ENCODE data around the gene SLC22A23. TPM values are rescaled to one million over a fixed set of nuclear protein-coding genes. Genes with fewer than 3 reads are reported as not detected.
"Not testable (repeated sequence)": the region's sequence is repeated elsewhere in the genome, so short reads cannot be mapped to it uniquely, and the experiment has no call there.

SLC22A23 gene
- total RNA-seq, 1 donor from 2014 or later, result 5.7 TPM

DNA sequence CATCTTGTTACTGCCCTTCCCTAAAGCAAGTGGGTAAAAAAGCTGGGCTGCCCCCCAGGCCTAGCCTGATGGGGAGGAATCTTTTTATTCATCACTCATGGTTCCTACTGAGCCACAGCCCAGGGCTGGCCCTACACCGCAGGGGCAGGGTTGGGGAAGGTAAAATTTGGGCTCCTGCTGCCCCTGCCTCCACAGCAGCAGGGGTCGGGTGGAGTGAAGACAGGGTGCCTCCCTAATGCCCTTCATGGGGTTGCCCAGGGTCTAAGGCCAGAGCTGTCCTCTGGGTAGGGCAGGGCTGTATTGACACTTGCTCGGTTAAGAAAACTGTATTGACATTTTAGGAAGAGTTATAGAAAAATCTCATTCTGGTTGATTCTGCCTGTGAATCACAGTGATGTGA is 207.0 kb downstream of the SLC22A23 start:
- Mint-ChIP-seq H3K36me3 (ENCODE audit: low read depth, unreplicated experiment) (peaks cover 6% of the 10 kb centered on the region), H3K4me1 (ENCODE audit: low read depth, unreplicated experiment) (peaks cover 32% of the 10 kb centered on the region), H3K27me3 (ENCODE audit: low read depth, unreplicated experiment) (no peaks in the 10 kb centered on the region), H3K27ac (ENCODE audit: unreplicated experiment) (no peak overlapping the region), H3K9me3 (ENCODE audit: unreplicated experiment) (peaks cover 2% of the 10 kb centered on the region), H3K4me3 (ENCODE audit: unreplicated experiment) (no peak overlapping the region)
- no peak overlapping the region for H3K4me2 ChIP-seq (ENCODE audit: low read length)
- no peak overlapping the region for H3K9ac ChIP-seq (ENCODE audit: low read length)
- no peak for TF ChIP-seq EZH2 (IDR thresholded peaks at IDR 0.05; ENCODE audit: insufficient read depth, low read length)
- TF ChIP-seq, protein P1, sequence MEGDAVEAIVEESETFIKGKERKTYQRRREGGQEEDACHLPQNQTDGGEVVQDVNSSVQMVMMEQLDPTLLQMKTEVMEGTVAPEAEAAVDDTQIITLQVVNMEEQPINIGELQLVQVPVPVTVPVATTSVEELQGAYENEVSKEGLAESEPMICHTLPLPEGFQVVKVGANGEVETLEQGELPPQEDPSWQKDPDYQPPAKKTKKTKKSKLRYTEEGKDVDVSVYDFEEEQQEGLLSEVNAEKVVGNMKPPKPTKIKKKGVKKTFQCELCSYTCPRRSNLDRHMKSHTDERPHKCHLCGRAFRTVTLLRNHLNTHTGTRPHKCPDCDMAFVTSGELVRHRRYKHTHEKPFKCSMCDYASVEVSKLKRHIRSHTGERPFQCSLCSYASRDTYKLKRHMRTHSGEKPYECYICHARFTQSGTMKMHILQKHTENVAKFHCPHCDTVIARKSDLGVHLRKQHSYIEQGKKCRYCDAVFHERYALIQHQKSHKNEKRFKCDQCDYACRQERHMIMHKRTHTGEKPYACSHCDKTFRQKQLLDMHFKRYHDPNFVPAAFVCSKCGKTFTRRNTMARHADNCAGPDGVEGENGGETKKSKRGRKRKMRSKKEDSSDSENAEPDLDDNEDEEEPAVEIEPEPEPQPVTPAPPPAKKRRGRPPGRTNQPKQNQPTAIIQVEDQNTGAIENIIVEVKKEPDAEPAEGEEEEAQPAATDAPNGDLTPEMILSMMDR (IDR thresholded peaks at IDR 0.05; ENCODE audit: insufficient read depth, low read depth, low read length), result no peak
- no peak overlapping the region for H3K27ac ChIP-seq (ENCODE audit: low read depth, low read length)
- no peaks in the 10 kb centered on the region for H3K27me3 ChIP-seq (ENCODE audit: insufficient read depth, low read length)
- H2AFZ ChIP-seq (ENCODE audit: low read depth, low read length), result no peak overlapping the region
- H3K79me2 ChIP-seq (ENCODE audit: insufficient read depth, low read length), result no peaks in the 10 kb centered on the region
- no peaks in the 10 kb centered on the region for H3K9me3 ChIP-seq (ENCODE audit: insufficient read depth, low read depth, low read length)
- no peaks in the 10 kb centered on the region for H3K36me3 ChIP-seq (ENCODE audit: insufficient read depth, low read length)
- FAIRE-seq (no peak), DNase-seq (ENCODE audit: low read depth) (no peak)
- H3K4me1 ChIP-seq (ENCODE audit: insufficient read depth, low read length), result peaks cover 19% of the 10 kb centered on the region
- no peaks in the 10 kb centered on the region for H4K20me1 ChIP-seq (ENCODE audit: insufficient read depth, low read length)
- H3K4me3 ChIP-seq (ENCODE audit: insufficient read depth, low read depth, low read length), result no peak overlapping the region

- Histone ChIP-seq H3K27me3 (ENCODE audit: insufficient read depth, low read length) (no peaks in the 10 kb centered on the region), H2AFZ (ENCODE audit: low read depth, low read length) (peak overlapping the region; percentile 82), H3K4me3 (ENCODE audit: insufficient read depth, low read depth, low read length) (peak overlapping the region; percentile 54), H3K36me3 (ENCODE audit: insufficient read depth, low read length) (no peaks in the 10 kb centered on the region), H3K4me1 (ENCODE audit: insufficient read depth, low read length) (peaks cover 19% of the 10 kb centered on the region), H3K4me2 (ENCODE audit: low read length) (peak overlapping the region; percentile 85), H3K27ac (ENCODE audit: low read depth, low read length) (peak overlapping the region; percentile 91), H3K9ac (ENCODE audit: low read length) (peak overlapping the region; percentile 85), H3K9me3 (ENCODE audit: insufficient read depth, low read depth, low read length) (no peaks in the 10 kb centered on the region), H4K20me1 (ENCODE audit: insufficient read depth, low read length) (no peaks in the 10 kb centered on the region), H3K79me2 (ENCODE audit: insufficient read depth, low read length) (no peaks in the 10 kb centered on the region)
- FAIRE-seq, result no peak
- TF ChIP-seq, protein P1 (IDR thresholded peaks at IDR 0.05; ENCODE audit: insufficient read depth, low read depth, low read length), result no peak
- TF ChIP-seq EZH2 (IDR thresholded peaks at IDR 0.05; ENCODE audit: insufficient read depth, low read length), result no peak
- peak overlapping the region; percentile 81 for H3K4me3 Mint-ChIP-seq (ENCODE audit: unreplicated experiment)
- DNase-seq (ENCODE audit: low read depth), result peak; percentile 97
- peaks cover 8% of the 10 kb centered on the region for H3K36me3 Mint-ChIP-seq (ENCODE audit: low read depth, unreplicated experiment)
- peaks cover 4% of the 10 kb centered on the region for H3K27me3 Mint-ChIP-seq (ENCODE audit: low read depth, unreplicated experiment)
- H3K4me1 Mint-ChIP-seq (ENCODE audit: low read depth, unreplicated experiment), result peaks cover 31% of the 10 kb centered on the region
- H3K9me3 Mint-ChIP-seq (ENCODE audit: unreplicated experiment), result peaks cover 5% of the 10 kb centered on the region
- H3K27ac Mint-ChIP-seq (ENCODE audit: unreplicated experiment), result peak overlapping the region; percentile 100
Measured at GRCh38 chr6:3247255-3248146, 209.3 kb downstream of the SLC22A23 start.

DNA sequence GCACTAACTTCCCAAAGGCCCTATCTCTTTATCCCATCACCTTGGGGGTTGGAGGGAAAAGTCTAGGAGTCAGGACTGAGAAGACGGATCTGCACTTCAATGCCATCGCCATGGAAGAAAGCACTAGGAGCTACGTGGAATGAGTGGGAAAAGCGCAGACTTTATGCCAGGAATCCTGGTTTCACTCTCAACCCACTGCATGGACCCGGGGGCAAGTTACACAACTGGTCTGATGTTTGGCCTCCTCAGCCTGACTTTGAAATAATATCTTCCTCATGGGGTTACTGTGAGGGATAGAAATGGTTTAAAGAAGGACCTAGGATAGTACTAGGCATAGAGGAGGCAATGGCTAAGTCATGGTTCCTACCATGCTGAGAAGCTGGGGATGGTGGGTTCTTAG is 211.6 kb downstream of the SLC22A23 start:
- Histone ChIP-seq H4K20me1 (ENCODE audit: insufficient read depth, low read length) (no peaks in the 10 kb centered on the region), H3K27me3 (ENCODE audit: insufficient read depth, low read length) (no peaks in the 10 kb centered on the region), H3K4me3 (ENCODE audit: insufficient read depth, low read depth, low read length) (no peak overlapping the region), H3K4me1 (ENCODE audit: insufficient read depth, low read length) (peaks cover 16% of the 10 kb centered on the region), H3K9me3 (ENCODE audit: insufficient read depth, low read depth, low read length) (no peaks in the 10 kb centered on the region), H3K36me3 (ENCODE audit: insufficient read depth, low read length) (no peaks in the 10 kb centered on the region), H3K27ac (ENCODE audit: low read depth, low read length) (no peak overlapping the region), H3K4me2 (ENCODE audit: low read length) (no peak overlapping the region), H3K9ac (ENCODE audit: low read length) (no peak overlapping the region), H2AFZ (ENCODE audit: low read depth, low read length) (no peak overlapping the region), H3K79me2 (ENCODE audit: insufficient read depth, low read length) (no peaks in the 10 kb centered on the region)
- TF ChIP-seq, protein P1 (IDR thresholded peaks at IDR 0.05; ENCODE audit: insufficient read depth, low read depth, low read length), result no peak
- TF ChIP-seq EZH2 (IDR thresholded peaks at IDR 0.05; ENCODE audit: insufficient read depth, low read length), result no peak
- H3K4me3 Mint-ChIP-seq (ENCODE audit: unreplicated experiment), result no peak overlapping the region
- H3K27ac Mint-ChIP-seq (ENCODE audit: unreplicated experiment), result no peak overlapping the region
- FAIRE-seq (no peak), DNase-seq (ENCODE audit: low read depth) (no peak)
- H3K4me1 Mint-ChIP-seq (ENCODE audit: low read depth, unreplicated experiment), result peaks cover 20% of the 10 kb centered on the region
- peaks cover 8% of the 10 kb centered on the region for H3K9me3 Mint-ChIP-seq (ENCODE audit: unreplicated experiment)
- peaks cover 9% of the 10 kb centered on the region for H3K27me3 Mint-ChIP-seq (ENCODE audit: low read depth, unreplicated experiment)
- peaks cover 6% of the 10 kb centered on the region for H3K36me3 Mint-ChIP-seq (ENCODE audit: low read depth, unreplicated experiment)

DNA sequence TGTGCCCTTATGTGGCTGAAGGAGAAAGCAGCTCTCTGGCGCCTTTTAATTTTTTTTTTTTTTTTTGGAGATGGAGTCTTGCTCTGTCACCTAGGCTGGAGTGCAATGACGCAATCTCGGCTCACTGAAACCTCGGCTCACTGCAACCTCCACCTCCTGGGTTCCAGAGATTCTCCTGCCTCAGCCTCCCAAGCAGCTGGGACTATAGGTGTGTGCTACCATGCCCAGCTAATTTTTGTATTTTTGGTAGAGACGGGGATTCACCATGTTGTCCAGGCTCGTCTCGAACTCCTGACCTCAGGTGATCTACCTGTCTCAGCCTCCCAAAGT is 212.1 kb downstream of the SLC22A23 start:
- FAIRE-seq; H3K36me3 Mint-ChIP-seq (ENCODE audit: low read depth, unreplicated experiment); H3K27ac ChIP-seq (ENCODE audit: low read depth, low read length); H3K79me2 ChIP-seq (ENCODE audit: insufficient read depth, low read length); H3K36me3 ChIP-seq (ENCODE audit: insufficient read depth, low read length); H3K9ac ChIP-seq (ENCODE audit: low read length); H4K20me1 ChIP-seq (ENCODE audit: insufficient read depth, low read length); H3K4me3 ChIP-seq (ENCODE audit: insufficient read depth, low read depth, low read length); DNase-seq (ENCODE audit: low read depth); H3K27ac Mint-ChIP-seq (ENCODE audit: unreplicated experiment); H2AFZ ChIP-seq (ENCODE audit: low read depth, low read length); H3K9me3 Mint-ChIP-seq (ENCODE audit: unreplicated experiment); H3K27me3 ChIP-seq (ENCODE audit: insufficient read depth, low read length); H3K4me3 Mint-ChIP-seq (ENCODE audit: unreplicated experiment); H3K4me2 ChIP-seq (ENCODE audit: low read length); H3K9me3 ChIP-seq (ENCODE audit: insufficient read depth, low read depth, low read length): not testable (repeated sequence)
- H3K4me1 Mint-ChIP-seq (ENCODE audit: low read depth, unreplicated experiment), result peaks cover 18% of the 10 kb centered on the region
- H3K4me1 ChIP-seq (ENCODE audit: insufficient read depth, low read length), result peaks cover 16% of the 10 kb centered on the region
- H3K27me3 Mint-ChIP-seq (ENCODE audit: low read depth, unreplicated experiment), result peaks cover 14% of the 10 kb centered on the region
